Neural progenitor cell (in vitro differentiated cells): Measurements from ENCODE around the gene CLCN6. TPM values are rescaled to one million over a fixed set of nuclear protein-coding genes. Genes with fewer than 3 reads are reported as not detected.
A peak's percentile ranks its signal among the peaks of the same experiment; 100 is the strongest.

Source experiments
- DNase-seq: peaks from one replicate; pipeline ENCODE4 v3.0.0-alpha.2; 2016; ENCODE audit warnings: low spot score
- H2AFZ ChIP-seq: fragments of 200-600 bp; sonication (generic); replicated peaks from 2 replicates; pipeline ENCODE4 v1.6.1; 2016; ENCODE audit warnings: antibody characterized with exemption
- H3F3A ChIP-seq: fragments of 200-600 bp; sonication (generic); 2 replicates; pipeline ENCODE4 v1.6.1; 2016; ENCODE audit warnings: antibody characterized with exemption, low read depth
- H3K27ac ChIP-seq: fragments of 200-600 bp; sonication (generic); 2 replicates; pipeline ENCODE4 v1.5.1; 2016; ENCODE audit warnings: mild to moderate bottlenecking
- H3K27me3 ChIP-seq: fragments of 200-600 bp; sonication (generic); 2 replicates; pipeline ENCODE4 v1.6.1; 2016; ENCODE audit warnings: mild to moderate bottlenecking, moderate library complexity
- H3K36me3 ChIP-seq: fragments of 200-600 bp; sonication (generic); 2 replicates; pipeline ENCODE4 v1.5.1; 2016
- H3K4me1 ChIP-seq: fragments of 200-600 bp; sonication (generic); 2 replicates; pipeline ENCODE4 v1.6.1; 2016; ENCODE audit warnings: mixed run types
- H3K4me2 ChIP-seq: fragments of 200-600 bp; sonication (generic); 2 replicates; pipeline ENCODE4 v1.6.1; 2016
- H3K4me3 ChIP-seq: fragments of 200-600 bp; sonication (generic); 2 replicates; pipeline ENCODE4 v1.5.1; 2016
- H3K79me2 ChIP-seq: fragments of 200-600 bp; sonication (generic); 2 replicates; pipeline ENCODE4 v1.6.1; 2016; ENCODE audit warnings: low read depth
- H3K9ac ChIP-seq: fragments of 200-600 bp; sonication (generic); 2 replicates; pipeline ENCODE4 v1.6.1; 2016
- H3K9me3 ChIP-seq: fragments of 200-600 bp; sonication (generic); 2 replicates; pipeline ENCODE4 v1.5.1; 2016; ENCODE audit warnings: low read depth
- H4K20me1 ChIP-seq: fragments of 200-600 bp; sonication (generic); 2 replicates; pipeline ENCODE4 v1.6.1; 2016; ENCODE audit warnings: low read depth
- H3K27ac Mint-ChIP-seq: 3 replicates; pipeline ENCODE4 v1.8.0; 2021; ENCODE audit warnings: mixed read lengths
- H3K27me3 Mint-ChIP-seq: 2 replicates; pipeline ENCODE4 v1.8.0; 2022; ENCODE audit warnings: low read depth, mild to moderate bottlenecking, inconsistent platforms, moderate library complexity, mixed read lengths; ENCODE audit not compliant: insufficient read depth
- H3K36me3 Mint-ChIP-seq: 3 replicates; pipeline ENCODE4 v1.8.0; 2021; ENCODE audit warnings: mixed read lengths
- H3K4me1 Mint-ChIP-seq: 3 replicates; pipeline ENCODE4 v1.8.0; 2021; ENCODE audit warnings: mixed read lengths
- H3K4me3 Mint-ChIP-seq: 3 replicates; pipeline ENCODE4 v1.8.0; 2021; ENCODE audit warnings: mild to moderate bottlenecking, moderate library complexity, mixed read lengths
- H3K9me3 Mint-ChIP-seq: 3 replicates; pipeline ENCODE4 v1.8.0; 2020; ENCODE audit warnings: mixed read lengths
- CTCF ChIP-seq: fragments of 200-600 bp; sonication (generic); IDR thresholded peaks from 2 replicates; pipeline ENCODE4 v1.5.1; 2017; ENCODE audit warnings: antibody characterized with exemption, mild to moderate bottlenecking
- EZH2 ChIP-seq: fragments of 200-600 bp; sonication (generic); IDR thresholded peaks from 2 replicates; pipeline ENCODE4 v1.6.1; 2017; ENCODE audit warnings: antibody characterized with exemption, mild to moderate bottlenecking, moderate library complexity
- EZH2phosphoT487 ChIP-seq: fragments of 200-600 bp; sonication (generic); IDR thresholded peaks from 2 replicates; pipeline ENCODE4 v1.6.1; 2017; ENCODE audit warnings: antibody characterized with exemption
- total RNA-seq: library from RNA; depleted of rRNA; stranded (reverse); fragments of >200 nt; gene quantifications from 2 replicates; pipeline ENCODE4 v1.2.3, GENCODE V29; 2015; ENCODE audit warnings: low replicate concordance

The CLCN6 gene
- total RNA-seq, 1 donor from 2014 or later = 10.3 TPM

- Histone ChIP-seq H3K36me3 (no peaks in the 10 kb centered on the region), H3F3A (no peaks in the 10 kb centered on the region), H4K20me1 (no peaks in the 10 kb centered on the region), H3K79me2 (no peaks in the 10 kb centered on the region), H2AFZ (no peak overlapping the region), H3K27ac (no peak overlapping the region), H3K9me3 (no peaks in the 10 kb centered on the region), H3K27me3 (no peaks in the 10 kb centered on the region), H3K4me1 (no peaks in the 10 kb centered on the region), H3K4me3 (no peak overlapping the region), H3K4me2 (no peak overlapping the region), H3K9ac (no peak overlapping the region)
- H3K4me1 Mint-ChIP-seq = peaks cover 4% of the 10 kb centered on the region
- peaks cover 4% of the 10 kb centered on the region for H3K27me3 Mint-ChIP-seq
- no peak for DNase-seq
- H3K27ac Mint-ChIP-seq = no peak overlapping the region
- TF ChIP-seq EZH2 (no peak), CTCF (no peak), EZH2phosphoT487 (no peak)
- H3K9me3 Mint-ChIP-seq = no peaks in the 10 kb centered on the region
- H3K4me3 Mint-ChIP-seq = no peak overlapping the region
- no peaks in the 10 kb centered on the region for H3K36me3 Mint-ChIP-seq
Observed at GRCh38 chr1:11778844-11779623, 27.0 kb upstream of the CLCN6 start.

DNA sequence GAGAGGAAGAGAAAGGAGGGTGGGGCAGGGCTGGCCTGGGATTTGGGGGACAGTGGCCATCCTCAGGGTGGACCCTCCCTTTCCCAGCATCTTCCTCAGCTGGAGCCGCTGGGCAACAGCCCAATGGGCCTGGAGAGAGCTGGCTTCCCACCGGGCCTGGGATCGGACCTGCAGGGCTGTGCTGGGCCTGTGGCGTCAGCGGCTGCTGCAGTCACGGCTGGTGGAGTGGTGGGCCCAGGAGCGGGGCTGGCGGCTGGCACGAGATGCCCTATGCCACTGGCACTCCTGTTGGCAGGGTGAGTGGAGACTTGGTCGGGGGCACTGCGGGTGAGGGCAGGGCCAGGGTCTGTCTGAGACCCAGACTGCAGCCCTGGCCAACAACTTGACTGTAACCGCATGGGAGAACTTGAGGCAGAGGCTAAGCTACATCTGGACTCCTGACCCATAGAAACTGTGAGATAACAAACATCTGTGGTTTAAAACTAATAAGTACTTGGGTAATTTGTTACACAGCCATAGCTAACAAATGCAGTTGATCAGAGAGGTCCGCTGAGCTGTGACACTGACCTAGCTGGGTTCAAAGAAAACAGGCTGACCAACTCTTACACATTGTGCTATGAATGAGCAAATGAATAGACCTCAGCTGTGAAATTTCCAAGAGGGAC is 26.1 kb upstream of the CLCN6 start:
- H3K27me3 ChIP-seq = no peaks in the 10 kb centered on the region
- DNase-seq = no peak
- Mint-ChIP-seq H3K4me3 (no peak overlapping the region), H3K27ac (no peak overlapping the region), H3K27me3 (peaks cover 4% of the 10 kb centered on the region), H3K4me1 (peaks cover 4% of the 10 kb centered on the region), H3K36me3 (no peaks in the 10 kb centered on the region), H3K9me3 (no peaks in the 10 kb centered on the region)
- no peak overlapping the region for H3K27ac ChIP-seq
- H3K36me3 ChIP-seq = no peaks in the 10 kb centered on the region
- no peak overlapping the region for H2AFZ ChIP-seq
- H3K79me2 ChIP-seq = no peaks in the 10 kb centered on the region
- H3K4me3 ChIP-seq = no peak overlapping the region
- no peaks in the 10 kb centered on the region for H4K20me1 ChIP-seq
- no peak overlapping the region for H3K9ac ChIP-seq
- H3F3A ChIP-seq = peaks cover 1% of the 10 kb centered on the region
- no peak overlapping the region for H3K4me2 ChIP-seq
- H3K9me3 ChIP-seq = no peaks in the 10 kb centered on the region
- TF ChIP-seq CTCF (no peak), EZH2phosphoT487 (no peak), EZH2 (no peak)
- peaks cover 1% of the 10 kb centered on the region for H3K4me1 ChIP-seq

DNA sequence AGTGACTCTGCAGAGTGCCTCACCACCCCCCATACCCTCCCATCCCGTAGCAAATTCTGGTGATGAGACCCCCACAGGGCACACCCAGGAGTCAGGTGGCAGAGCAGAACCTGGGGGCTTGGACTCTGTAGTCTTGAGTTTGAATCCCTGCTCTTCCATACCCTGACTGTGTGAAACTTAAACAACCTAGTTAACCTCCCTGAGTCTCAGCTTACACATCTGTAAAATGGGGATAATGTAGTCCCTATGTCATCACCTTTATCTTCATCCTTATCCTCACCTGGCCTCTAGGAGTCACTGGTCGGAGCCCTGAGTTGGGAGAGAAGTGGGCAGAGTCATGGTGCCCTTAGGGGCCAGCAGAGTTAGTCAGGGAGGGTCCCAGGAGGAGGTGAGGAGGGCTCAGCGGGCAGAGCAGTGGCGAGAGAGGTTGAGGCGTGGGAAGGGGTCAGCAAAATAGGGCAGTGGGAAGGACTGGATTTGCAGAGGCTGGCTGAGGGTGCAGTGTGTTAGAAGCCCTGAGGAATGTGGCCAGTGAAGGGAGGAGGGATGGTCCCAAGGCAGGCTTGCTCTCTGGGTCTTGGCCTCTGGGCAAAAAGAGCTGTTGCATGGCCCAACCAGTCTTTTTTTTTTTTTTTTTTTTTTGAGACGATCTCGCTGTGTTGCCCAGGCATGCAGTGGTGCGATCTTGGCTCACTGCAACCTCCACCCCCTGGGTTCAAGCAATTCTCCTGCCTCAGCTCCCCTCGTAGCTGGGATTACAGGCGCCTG is 25.4 kb upstream of the CLCN6 start:
- DNase-seq = peak; percentile 13
- H3F3A ChIP-seq = peaks cover 3% of the 10 kb centered on the region
- Mint-ChIP-seq H3K27me3 (peaks cover 4% of the 10 kb centered on the region), H3K9me3 (no peaks in the 10 kb centered on the region), H3K4me1 (peaks cover 7% of the 10 kb centered on the region), H3K36me3 (no peaks in the 10 kb centered on the region), H3K27ac (no peak overlapping the region), H3K4me3 (no peak overlapping the region)
- no peak overlapping the region for H3K4me3 ChIP-seq
- no peak overlapping the region for H2AFZ ChIP-seq
- H4K20me1 ChIP-seq = no peaks in the 10 kb centered on the region
- no peaks in the 10 kb centered on the region for H3K79me2 ChIP-seq
- no peaks in the 10 kb centered on the region for H3K9me3 ChIP-seq
- no peak overlapping the region for H3K27ac ChIP-seq
- H3K36me3 ChIP-seq = no peaks in the 10 kb centered on the region
- no peak overlapping the region for H3K9ac ChIP-seq
- no peak overlapping the region for H3K4me2 ChIP-seq
- peaks cover 3% of the 10 kb centered on the region for H3K4me1 ChIP-seq
- H3K27me3 ChIP-seq = no peaks in the 10 kb centered on the region
- TF ChIP-seq EZH2 (no peak), CTCF (no peak), EZH2phosphoT487 (no peak)
